Kidney tubule cell (primary cell): ENCODE measurements around the gene TMCO4.
A peak's percentile ranks its signal among the peaks of the same experiment; 100 is the strongest.

Experiments
- DNase-seq: peaks from one replicate; pipeline ENCODE4 v3.0.0-alpha.2; 2018; ENCODE audit warnings: low spot score

Gene TMCO4

GRCh38 chr1:19747761-19748160 is 52.0 kb downstream of the TMCO4 start:
- DNase-seq = no peak

- no peak for DNase-seq
Measured at GRCh38 chr1:19744886-19745285, 54.8 kb downstream of the TMCO4 start.

GRCh38 chr1:19744335-19744743 is 55.4 kb downstream of the TMCO4 start:
- no peak for DNase-seq

GRCh38 chr1:19743793-19744192 is 55.9 kb downstream of the TMCO4 start:
- DNase-seq = no peak

GRCh38 chr1:19743180-19743579 is 56.5 kb downstream of the TMCO4 start:
- DNase-seq = no peak

- no peak for DNase-seq
Measured at GRCh38 chr1:19739628-19740027, 60.1 kb downstream of the TMCO4 start.

GRCh38 chr1:19738669-19739068 is 61.0 kb downstream of the TMCO4 start:
- DNase-seq = no peak

- DNase-seq = peak; percentile 17
Measured at GRCh38 chr1:19738076-19738475, 61.6 kb downstream of the TMCO4 start.

GRCh38 chr1:19737104-19737825 is 62.5 kb downstream of the TMCO4 start:
- DNase-seq = peak; percentile 82

- DNase-seq = peak; percentile 92
Measured at GRCh38 chr1:19735440-19736127, 64.1 kb downstream of the TMCO4 start.

GRCh38 chr1:19734472-19734999 is 65.2 kb downstream of the TMCO4 start:
- peak; percentile 65 for DNase-seq

GRCh38 chr1:19734056-19734455 is 65.7 kb downstream of the TMCO4 start:
- DNase-seq = peak; percentile 29

GRCh38 chr1:19733615-19734014 is 66.1 kb downstream of the TMCO4 start:
- no peak for DNase-seq

- no peak for DNase-seq
Measured at GRCh38 chr1:19731311-19731821, 68.3 kb downstream of the TMCO4 start.

GRCh38 chr1:19730793-19731192 is 68.9 kb downstream of the TMCO4 start:
- no peak for DNase-seq

GRCh38 chr1:19730232-19730631 is 69.5 kb downstream of the TMCO4 start:
- no peak for DNase-seq

GRCh38 chr1:19728413-19729145 is 71.1 kb downstream of the TMCO4 start:
- DNase-seq = no peak

GRCh38 chr1:19725606-19726005 is 74.1 kb downstream of the TMCO4 start:
- no peak for DNase-seq

- DNase-seq = no peak
Measured at GRCh38 chr1:19723874-19724273, 75.8 kb downstream of the TMCO4 start.

GRCh38 chr1:19720973-19721372 is 78.7 kb downstream of the TMCO4 start:
- no peak for DNase-seq

GRCh38 chr1:19720174-19720573 is 79.5 kb downstream of the TMCO4 start:
- no peak for DNase-seq

- DNase-seq = no peak
Measured at GRCh38 chr1:19717467-19717866, 82.2 kb downstream of the TMCO4 start.
